Mucosa of descending colon (tissue), 3 donors: ENCODE results near the gene CAMK2D. TPM values are rescaled to one million over a fixed set of nuclear protein-coding genes. Genes with fewer than 3 reads are reported as not detected.

Source experiments
- ATAC-seq: fragments of 200-7000 bp; cut with Tn5 transposase; one replicate; pipeline ENCODE4 v1.9.1; 2020; ENCODE audit warnings: mild to moderate bottlenecking, moderate library complexity
- DNase-seq, 3 donors: peaks; one replicate each; pipeline ENCODE4 v3.0.0-alpha.2; 2020
- H3K36me3 ChIP-seq: fragments of 200-600 bp; one replicate; pipeline ENCODE4 v1.8.0; 2021; ENCODE audit warnings: low read depth, mild to moderate bottlenecking
- H3K4me1 ChIP-seq: fragments of 200-600 bp; one replicate; pipeline ENCODE4 v1.8.0; 2021; ENCODE audit warnings: low read depth, mild to moderate bottlenecking
- H3K4me3 ChIP-seq: fragments of 200-600 bp; one replicate; pipeline ENCODE4 v1.8.0; 2021; ENCODE audit warnings: mild to moderate bottlenecking
- H3K9me3 ChIP-seq: fragments of 200-600 bp; one replicate; pipeline ENCODE4 v1.8.0; 2021; ENCODE audit warnings: mild to moderate bottlenecking
- CTCF ChIP-seq: fragments of 200-600 bp; IDR thresholded peaks from one replicate; pipeline ENCODE4 v1.8.0; 2022; ENCODE audit warnings: antibody characterized with exemption, mild to moderate bottlenecking
- intact Hi-C, 2 donors: fragments of 100-400 bp; cut with DNase I in 1 of 2; cut with micrococcal nuclease in 1 of 2; formaldehyde crosslinking; loops; one replicate each; pipeline versions ENCODE4 v1.11.0 to v1.11.1; 2022; cut with DNase I, micrococcal nuclease
- total RNA-seq, 3 donors: library from RNA; stranded (reverse); fragmentation: NEBNext Ultra II Directional in 2 of 3; extraction: Animal tissue kit (Norgen Biotek cat#: 25700) in 2 of 3; gene quantifications; one replicate each; pipeline versions ENCODE4 v1.2.1 to v1.2.4, GENCODE V29; 2021 to 2023
- donor health status: DM: no; HTN: no; CAD: no; lungs with moderate emphysema.
- donor health status: DM: no; HTN: no; CAD: no.
- donor health status: DM: no; HTN: yes; CAD: no.

Gene CAMK2D
- total RNA-seq, 3 donors from 2014 or later, result 59.8 to 83.0 (median 77.3) TPM

DNA sequence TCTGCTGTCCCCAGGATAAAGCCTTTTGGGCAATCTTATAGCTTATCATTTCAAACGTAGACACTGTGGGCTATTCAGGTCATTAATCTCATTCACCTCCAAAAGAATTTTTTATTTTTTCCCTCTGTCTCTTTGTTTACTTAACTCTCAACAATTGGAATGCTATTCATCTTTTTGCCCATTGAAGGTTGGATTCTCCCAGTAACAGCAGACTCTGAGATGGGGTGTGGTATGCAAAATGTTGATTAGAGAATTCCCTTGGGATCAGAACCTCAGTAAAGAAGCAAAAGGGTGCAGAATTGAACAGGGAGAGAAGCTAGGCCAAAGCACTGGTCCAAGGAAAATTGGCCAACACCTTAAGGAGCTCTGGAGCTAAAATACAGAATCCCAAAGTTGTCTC is 60.4 kb downstream of the CAMK2D start:
- no peak for TF ChIP-seq CTCF
- H3K9me3 ChIP-seq, result no peaks in the 10 kb centered on the region
- H3K4me3 ChIP-seq, result no peak overlapping the region
- ATAC-seq, result no peak
- no peaks in the 10 kb centered on the region for H3K36me3 ChIP-seq
- H3K4me1 ChIP-seq, result no peaks in the 10 kb centered on the region
- intact Hi-C loops, result no loop called here
- DNase-seq, result no peak

DNA sequence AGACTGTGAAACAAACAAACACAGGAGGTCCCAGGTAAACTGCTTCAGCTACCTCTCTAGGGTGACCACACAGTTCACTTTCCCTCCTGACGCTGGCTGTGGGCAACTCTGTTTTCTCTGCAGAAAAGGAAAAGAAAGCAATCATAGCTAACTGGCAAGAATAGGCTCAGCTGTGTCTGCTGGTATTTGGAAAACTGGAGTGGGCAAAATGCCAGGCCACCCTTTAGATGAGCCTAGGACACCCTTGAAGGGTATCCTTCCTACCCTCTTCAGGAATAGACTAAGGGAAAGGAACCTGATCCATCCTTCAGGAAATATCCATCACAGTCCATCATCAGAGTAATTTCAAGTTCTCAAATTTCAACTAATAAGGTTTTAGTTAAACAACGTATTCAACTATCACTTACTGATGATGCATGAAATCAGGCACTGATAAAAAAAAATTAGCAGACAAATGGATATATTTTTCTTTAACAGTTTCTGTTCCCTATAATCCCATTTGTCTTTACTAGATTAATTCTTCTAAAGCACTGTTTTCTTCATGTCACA is 60.9 kb downstream of the CAMK2D start:
- peaks cover 2% of the 10 kb centered on the region for H3K4me1 ChIP-seq
- H3K36me3 ChIP-seq, result no peaks in the 10 kb centered on the region
- DNase-seq (no peak), ATAC-seq (no peak)
- no peaks in the 10 kb centered on the region for H3K9me3 ChIP-seq
- no peak for TF ChIP-seq CTCF
- no peak overlapping the region for H3K4me3 ChIP-seq
- intact Hi-C loops, result no loop called here

DNA sequence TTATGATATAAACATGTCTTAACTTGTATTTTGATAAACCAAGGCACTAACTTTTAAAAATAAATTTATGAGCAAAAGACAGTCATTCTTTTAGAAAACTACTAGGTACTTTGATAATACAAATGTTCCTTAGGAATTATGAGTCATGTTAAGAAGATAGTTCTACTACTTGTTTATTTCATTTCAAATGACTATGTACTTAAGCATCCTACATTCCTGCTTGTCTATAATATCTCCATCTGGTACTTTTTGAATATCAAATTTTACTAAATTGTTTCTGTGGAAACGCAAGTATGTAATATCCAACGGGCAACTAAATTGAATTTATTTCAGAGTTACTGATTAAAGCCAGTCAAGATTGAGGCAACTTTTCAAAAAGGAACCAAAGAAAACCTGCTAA is 61.8 kb downstream of the CAMK2D start:
- DNase-seq (no peak), ATAC-seq (no peak)
- peaks cover 6% of the 10 kb centered on the region for H3K4me1 ChIP-seq
- no peaks in the 10 kb centered on the region for H3K36me3 ChIP-seq
- H3K9me3 ChIP-seq, result no peaks in the 10 kb centered on the region
- TF ChIP-seq CTCF, result no peak
- H3K4me3 ChIP-seq, result no peak overlapping the region
- intact Hi-C loops, result no loop called here

GRCh38 chr4:113697429-113697828 is 64.1 kb downstream of the CAMK2D start:
- peaks cover 26% of the 10 kb centered on the region for H3K4me1 ChIP-seq
- H3K4me3 ChIP-seq, result no peak overlapping the region
- intact Hi-C loops, result no loop called here
- no peak for ATAC-seq
- DNase-seq, result no peak
- no peak for TF ChIP-seq CTCF
- no peaks in the 10 kb centered on the region for H3K36me3 ChIP-seq
- no peaks in the 10 kb centered on the region for H3K9me3 ChIP-seq

DNA sequence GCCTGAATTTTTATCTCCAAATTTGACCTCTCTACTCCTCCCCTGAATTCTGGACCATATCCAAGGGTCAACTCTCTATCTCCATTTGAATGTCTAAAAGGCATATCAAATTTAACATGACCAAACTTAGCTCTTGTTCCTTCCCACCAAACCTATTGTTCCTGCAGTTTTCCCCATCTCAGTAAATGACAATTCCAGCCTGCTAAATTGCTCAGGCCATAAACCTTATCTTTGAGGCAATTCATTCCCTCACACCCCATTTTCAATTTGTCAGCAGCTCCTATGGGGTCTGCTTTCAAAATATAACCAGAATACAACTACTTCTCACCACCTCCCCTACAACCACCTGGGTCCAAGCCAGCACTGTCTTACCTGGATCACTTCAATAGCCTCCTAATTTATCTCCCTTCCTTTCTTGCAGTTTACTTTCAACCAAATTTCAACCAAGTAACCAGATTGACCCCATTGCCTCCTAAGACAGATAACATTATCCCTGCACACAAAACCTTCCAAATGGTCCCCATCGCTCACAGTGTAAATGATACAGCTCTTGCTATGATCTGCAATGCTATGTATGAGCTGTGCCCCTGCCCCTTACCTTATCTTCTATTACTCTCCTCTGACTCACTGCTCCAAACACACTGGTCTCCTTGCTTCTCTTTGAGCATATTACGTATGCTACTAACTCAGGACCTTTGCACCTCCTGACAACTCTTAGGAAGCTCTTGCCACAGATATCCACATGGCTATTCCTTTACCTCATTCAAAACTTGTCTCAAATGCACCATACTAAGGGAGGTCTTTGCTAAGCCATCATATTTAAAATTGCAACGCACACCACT is 66.0 kb downstream of the CAMK2D start:
- H3K4me1 ChIP-seq, result peaks cover 32% of the 10 kb centered on the region
- intact Hi-C loops, result no loop called here
- ATAC-seq, result peak; percentile 96
- H3K9me3 ChIP-seq, result no peaks in the 10 kb centered on the region
- peak in 1 of 3 donors; percentile 25 for DNase-seq
- no peak for TF ChIP-seq CTCF
- H3K36me3 ChIP-seq, result no peaks in the 10 kb centered on the region
- no peak overlapping the region for H3K4me3 ChIP-seq
